GM21576 (cell line): ENCODE results near the gene PKD2.
"Not testable (repeated sequence)": the region's sequence is repeated elsewhere in the genome, so short reads cannot be mapped to it uniquely, and the experiment has no call there.

Experiments used
- ATAC-seq: cut with Tn5 transposase; IDR thresholded peaks from one replicate; pipeline ENCODE4 v1.9.1; 2021; ENCODE audit warnings: mild to moderate bottlenecking, moderate library complexity; ENCODE audit not compliant: unreplicated experiment

Gene PKD2

GRCh38 chr4:87985887-87986200 is 21.6 kb upstream of the PKD2 start:
- ATAC-seq = no peak

GRCh38 chr4:87986508-87986907 is 20.9 kb upstream of the PKD2 start:
- no peak for ATAC-seq

GRCh38 chr4:87989765-87990164 is 17.7 kb upstream of the PKD2 start:
- no peak for ATAC-seq

- ATAC-seq = no peak
These were observed 12.0 kb upstream of the PKD2 start for GRCh38 chr4:87995435-87995834.

- ATAC-seq = not testable (repeated sequence)
These were observed 8.2 kb upstream of the PKD2 start for GRCh38 chr4:87999191-87999691.

- no peak for ATAC-seq
These were observed 5.6 kb upstream of the PKD2 start for GRCh38 chr4:88001871-88002270.

- ATAC-seq = no peak
These were observed 4.6 kb upstream of the PKD2 start for GRCh38 chr4:88002786-88003185.

GRCh38 chr4:88003261-88003660 is 4.2 kb upstream of the PKD2 start:
- no peak for ATAC-seq

- no peak for ATAC-seq
These were observed 2.4 kb upstream of the PKD2 start for GRCh38 chr4:88005076-88005475.

GRCh38 chr4:88005946-88006345 is 1.5 kb upstream of the PKD2 start:
- ATAC-seq = no peak

- ATAC-seq = peak; percentile 3
These were observed 505 bp upstream of the PKD2 start for GRCh38 chr4:88006956-88007303.

GRCh38 chr4:88008122-88008742 is 797 bp downstream of the PKD2 start:
- peak; percentile 29 for ATAC-seq

- ATAC-seq = no peak
These were observed 1.3 kb downstream of the PKD2 start for GRCh38 chr4:88008743-88009171.

GRCh38 chr4:88009871-88010270 is 2.4 kb downstream of the PKD2 start:
- no peak for ATAC-seq

- ATAC-seq = no peak
These were observed 3.5 kb downstream of the PKD2 start for GRCh38 chr4:88010966-88011365.

GRCh38 chr4:88012647-88013046 is 5.2 kb downstream of the PKD2 start:
- ATAC-seq = peak; percentile 46

GRCh38 chr4:88014386-88014905 is 7.0 kb downstream of the PKD2 start:
- no peak for ATAC-seq

GRCh38 chr4:88015659-88016295 is 8.3 kb downstream of the PKD2 start:
- ATAC-seq = no peak

- no peak for ATAC-seq
These were observed 10.3 kb downstream of the PKD2 start for GRCh38 chr4:88017516-88018297.

- no peak for ATAC-seq
These were observed 11.0 kb downstream of the PKD2 start for GRCh38 chr4:88018466-88018865.

GRCh38 chr4:88021824-88022223 is 14.4 kb downstream of the PKD2 start:
- ATAC-seq = no peak

GRCh38 chr4:88022289-88022688 is 14.9 kb downstream of the PKD2 start:
- no peak for ATAC-seq
